Mucosa of gallbladder (tissue), 1 donor: ENCODE data around the gene MAGEH1. TPM values are rescaled to one million over a fixed set of nuclear protein-coding genes. Genes with fewer than 3 reads are reported as not detected.
"Not testable (repeated sequence)": the region's sequence is repeated elsewhere in the genome, so short reads cannot be mapped to it uniquely, and the experiment has no call there.

Experiments
- DNase-seq: peaks from one replicate; pipeline ENCODE4 v3.0.0-alpha.2; 2020; ENCODE audit warnings: low spot score
- total RNA-seq: library from RNA; stranded (reverse); gene quantifications from one replicate; pipeline ENCODE4 v1.2.1, GENCODE V29; 2021
- donor health status: DM: no; HTN: no; CAD: no.

MAGEH1 gene, protein sequence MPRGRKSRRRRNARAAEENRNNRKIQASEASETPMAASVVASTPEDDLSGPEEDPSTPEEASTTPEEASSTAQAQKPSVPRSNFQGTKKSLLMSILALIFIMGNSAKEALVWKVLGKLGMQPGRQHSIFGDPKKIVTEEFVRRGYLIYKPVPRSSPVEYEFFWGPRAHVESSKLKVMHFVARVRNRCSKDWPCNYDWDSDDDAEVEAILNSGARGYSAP
- 24.6 TPM for total RNA-seq

DNA sequence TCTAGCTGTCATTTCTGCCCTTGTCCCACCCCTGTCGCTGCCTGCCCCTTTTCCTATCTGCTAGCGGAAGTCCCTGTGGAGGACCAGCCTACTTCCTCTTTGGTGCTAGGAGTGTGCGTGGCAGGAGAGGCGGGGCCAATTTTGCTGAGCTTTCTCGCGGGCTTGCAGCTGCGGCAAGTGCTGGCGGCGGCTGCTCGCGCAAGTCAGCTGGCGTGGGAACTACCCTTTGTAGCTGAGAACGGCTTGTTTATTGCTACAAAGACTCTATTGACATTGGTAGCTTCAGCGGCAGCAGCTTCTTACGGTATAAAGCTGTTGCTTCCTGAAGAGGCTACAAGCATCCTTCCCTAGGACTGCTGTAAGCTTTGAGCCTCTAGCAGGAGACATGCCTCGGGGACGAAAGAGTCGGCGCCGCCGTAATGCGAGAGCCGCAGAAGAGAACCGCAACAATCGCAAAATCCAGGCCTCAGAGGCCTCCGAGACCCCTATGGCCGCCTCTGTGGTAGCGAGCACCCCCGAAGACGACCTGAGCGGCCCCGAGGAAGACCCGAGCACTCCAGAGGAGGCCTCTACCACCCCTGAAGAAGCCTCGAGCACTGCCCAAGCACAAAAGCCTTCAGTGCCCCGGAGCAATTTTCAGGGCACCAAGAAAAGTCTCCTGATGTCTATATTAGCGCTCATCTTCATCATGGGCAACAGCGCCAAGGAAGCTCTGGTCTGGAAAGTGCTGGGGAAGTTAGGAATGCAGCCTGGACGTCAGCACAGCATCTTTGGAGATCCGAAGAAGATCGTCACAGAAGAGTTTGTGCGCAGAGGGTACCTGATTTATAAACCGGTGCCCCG, at the start of gene MAGEH1:
Gene MAGEH1, plus strand, starts transcription at position 138 of the 843 bp plus-strand sequence. Its CDS starts 248 bp downstream, at position 386.
- peak; percentile 82 for DNase-seq

DNA sequence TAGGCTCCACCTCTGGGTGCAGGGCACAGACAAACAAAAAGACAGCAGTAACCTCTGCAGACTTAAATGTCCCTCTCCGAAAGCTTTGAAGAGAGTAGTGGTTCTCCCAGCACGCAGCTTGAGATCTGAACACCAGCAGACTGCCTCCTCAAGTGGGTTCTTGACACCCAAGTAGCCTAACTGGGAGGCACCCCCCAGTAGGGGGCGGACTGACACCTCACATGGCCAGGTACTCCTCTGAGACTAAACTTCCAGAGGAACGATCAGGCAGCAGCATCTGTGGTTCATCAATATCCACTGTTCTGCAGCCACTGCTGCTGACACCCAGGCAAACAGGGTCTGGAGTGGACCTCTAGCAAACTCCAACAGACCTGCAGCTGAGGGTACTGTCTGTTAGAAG, 24.8 kb upstream of the MAGEH1 start:
- DNase-seq: not testable (repeated sequence)

DNA sequence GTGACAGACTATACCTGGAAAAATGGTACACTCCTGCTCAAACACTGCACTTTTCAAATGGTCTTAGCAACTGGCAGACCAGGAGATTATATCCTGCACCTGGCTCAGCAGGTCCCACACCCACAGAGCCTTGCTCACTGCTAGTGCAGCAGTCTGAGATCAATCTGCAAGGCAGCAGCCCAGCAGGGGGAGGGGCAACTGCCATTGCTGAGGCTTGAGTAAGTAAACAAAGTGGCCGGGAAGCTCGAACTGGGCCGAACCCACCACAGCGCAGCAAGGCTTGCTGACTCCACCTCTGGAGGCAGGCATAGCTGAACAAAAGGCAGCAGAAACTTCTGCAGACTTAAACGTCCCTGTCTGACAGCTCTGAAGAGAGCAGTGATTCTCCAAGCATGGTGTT, 8.5 kb upstream of the MAGEH1 start:
- DNase-seq: not testable (repeated sequence)

DNA sequence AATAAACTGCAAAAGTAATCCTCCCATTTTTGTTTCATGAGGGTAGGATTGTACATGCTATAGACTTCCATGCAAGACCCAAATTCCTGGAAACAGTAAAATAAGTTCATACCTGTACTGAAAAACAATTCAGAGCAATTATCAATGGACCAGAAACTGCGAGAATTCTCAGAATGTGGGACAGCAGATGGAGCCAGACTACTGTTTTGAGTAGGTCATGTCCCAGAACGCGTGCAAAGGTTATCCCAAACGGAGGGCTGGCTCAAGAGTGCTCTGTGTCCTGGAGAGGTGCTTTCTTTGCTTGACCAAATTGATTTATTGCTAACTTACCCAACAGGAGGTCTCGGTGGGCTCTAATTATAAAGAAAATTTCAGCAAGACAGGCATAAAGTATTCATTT, 1.7 kb upstream of the MAGEH1 start:
- no peak for DNase-seq

DNA sequence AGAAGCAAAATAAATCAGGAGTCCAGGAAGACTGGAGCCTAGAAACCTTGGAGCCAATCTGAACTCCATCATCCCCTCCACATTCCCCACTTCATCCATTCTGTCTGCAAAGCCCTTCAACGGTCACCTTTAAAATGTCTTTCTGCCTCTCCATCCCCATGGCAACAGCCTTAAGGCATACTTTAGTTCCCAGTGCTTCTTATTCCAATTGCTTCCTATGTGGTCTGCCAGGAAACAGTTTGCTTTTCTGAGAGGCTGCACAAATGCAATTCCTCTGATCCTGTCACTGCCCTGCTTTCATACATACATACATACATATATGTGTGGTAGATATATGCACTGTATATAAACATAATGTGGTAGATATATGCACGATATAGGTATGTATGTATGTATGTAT, 786 bp upstream of the MAGEH1 start:
- no peak for DNase-seq

DNA sequence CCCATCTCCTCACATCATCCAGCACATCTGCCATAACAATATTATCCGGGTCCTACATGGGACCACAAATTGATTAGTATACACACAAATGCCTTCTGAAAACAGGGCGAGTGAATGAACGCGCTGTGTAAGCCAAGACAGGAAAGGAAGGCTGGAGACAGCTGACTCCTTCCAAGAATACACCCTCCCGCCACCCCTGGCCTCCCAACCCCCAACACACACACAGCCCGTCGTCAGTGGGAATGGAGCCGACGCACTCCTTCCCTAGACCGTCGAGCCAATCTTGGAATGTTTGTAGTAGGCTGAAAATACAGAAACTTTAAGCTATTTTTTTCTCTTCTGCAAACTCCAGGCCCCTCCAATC, 319 bp upstream of the MAGEH1 start:
- no peak for DNase-seq

DNA sequence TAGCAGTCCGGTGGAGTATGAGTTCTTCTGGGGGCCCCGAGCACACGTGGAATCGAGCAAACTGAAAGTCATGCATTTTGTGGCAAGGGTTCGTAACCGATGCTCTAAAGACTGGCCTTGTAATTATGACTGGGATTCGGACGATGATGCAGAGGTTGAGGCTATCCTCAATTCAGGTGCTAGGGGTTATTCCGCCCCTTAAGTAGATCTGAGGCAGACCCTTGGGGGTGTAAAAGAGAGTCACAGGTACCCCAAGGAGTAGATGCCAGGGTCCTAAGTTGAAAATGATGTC, 852 bp downstream of the MAGEH1 start:
- DNase-seq: no peak

DNA sequence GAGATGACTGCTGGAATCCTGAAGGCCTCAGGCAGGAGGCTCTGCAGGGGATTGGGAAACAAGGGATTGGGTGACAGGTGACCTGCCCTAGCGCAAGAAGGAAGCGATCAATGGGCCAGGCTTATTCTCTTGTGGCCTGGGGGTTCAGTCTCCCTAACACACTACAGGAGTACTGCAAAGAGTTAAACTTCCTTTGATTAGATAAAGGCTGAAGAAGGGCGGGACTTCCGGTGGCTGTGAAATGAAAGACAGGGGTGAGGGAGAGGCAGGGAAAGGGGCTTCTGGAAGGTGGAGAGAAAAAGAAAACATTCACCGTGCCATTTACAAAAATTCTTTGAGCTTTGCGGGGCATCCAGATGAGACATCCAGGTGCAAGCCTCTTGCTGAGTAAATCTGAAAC, 3.8 kb downstream of the MAGEH1 start:
- not testable (repeated sequence) for DNase-seq

DNA sequence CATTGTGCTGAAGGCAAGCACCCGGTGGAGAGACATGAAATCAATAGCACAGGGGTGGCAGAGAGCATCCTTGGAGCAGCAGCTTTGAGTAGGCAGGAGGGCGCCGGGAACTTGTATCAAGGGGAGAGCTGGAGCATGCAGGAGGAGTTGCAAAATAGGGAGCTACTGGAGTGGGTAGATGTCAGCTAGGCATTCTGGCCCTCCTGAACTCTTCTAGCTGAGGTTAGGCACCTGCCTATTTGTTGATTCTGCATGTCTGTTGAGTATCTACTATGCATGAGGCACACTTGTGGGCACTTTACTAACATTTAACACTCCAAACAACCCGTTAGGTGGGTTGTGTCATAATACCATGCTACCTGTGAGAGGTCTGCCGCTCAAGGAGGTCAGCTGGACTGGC, 7.5 kb downstream of the MAGEH1 start:
- DNase-seq: not testable (repeated sequence)

DNA sequence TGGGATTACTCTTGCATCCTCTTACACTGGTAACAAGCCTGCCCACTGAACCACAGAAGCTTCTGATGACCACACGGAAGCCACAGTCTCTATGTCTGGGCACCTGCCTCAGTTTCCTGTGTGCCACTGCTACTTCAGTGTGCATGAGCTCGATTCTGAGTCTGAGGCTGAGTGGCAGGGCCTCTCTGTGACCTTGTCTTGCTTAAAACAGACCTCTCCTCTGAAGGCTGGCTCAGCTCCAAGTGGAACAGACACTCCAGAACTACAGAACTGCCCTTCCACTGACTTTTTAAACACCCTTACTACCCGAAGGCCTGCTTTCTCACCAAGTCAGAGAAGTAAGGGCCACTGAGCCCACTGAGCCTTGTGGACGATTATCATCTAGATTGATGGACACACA, 8.0 kb downstream of the MAGEH1 start:
- DNase-seq: not testable (repeated sequence)

DNA sequence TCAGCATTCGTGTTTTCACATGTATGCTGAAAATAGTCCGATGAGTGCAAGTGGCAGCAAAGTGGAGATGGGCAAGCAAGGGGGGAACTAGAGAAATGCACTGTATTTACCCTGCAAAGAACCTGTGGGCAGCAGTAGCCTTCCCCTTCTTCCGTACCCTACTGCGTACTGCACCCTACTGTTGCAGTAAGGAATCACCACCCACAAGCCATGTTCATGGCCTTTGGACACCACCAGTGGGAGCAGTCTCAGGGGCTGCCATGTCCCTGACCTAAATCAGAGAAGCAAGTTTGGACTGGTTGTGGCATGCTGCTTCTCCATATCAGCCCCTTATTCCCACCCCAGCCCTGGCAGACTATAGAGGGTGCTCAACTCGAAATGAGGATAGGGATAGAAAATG, 12.1 kb downstream of the MAGEH1 start:
- DNase-seq: not testable (repeated sequence)

DNA sequence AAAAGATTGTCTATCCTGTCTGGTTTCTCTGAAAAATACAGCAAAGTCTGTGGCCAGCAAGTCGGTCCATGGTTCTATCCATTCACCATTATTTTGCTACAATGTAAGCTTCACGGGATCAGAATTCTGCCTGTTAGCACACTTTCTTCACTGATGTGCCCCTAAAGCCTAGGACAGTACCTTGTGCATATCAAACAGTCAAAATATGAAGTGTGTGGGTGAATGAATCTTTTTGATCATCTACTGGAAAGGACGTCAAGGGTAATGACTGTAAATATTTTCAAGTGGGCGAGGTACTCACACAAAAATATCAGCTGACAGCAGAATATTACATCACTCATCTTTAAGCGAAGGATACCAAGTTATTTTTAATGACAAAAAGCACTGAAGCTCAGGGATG, 13.2 kb downstream of the MAGEH1 start:
- DNase-seq: not testable (repeated sequence)

DNA sequence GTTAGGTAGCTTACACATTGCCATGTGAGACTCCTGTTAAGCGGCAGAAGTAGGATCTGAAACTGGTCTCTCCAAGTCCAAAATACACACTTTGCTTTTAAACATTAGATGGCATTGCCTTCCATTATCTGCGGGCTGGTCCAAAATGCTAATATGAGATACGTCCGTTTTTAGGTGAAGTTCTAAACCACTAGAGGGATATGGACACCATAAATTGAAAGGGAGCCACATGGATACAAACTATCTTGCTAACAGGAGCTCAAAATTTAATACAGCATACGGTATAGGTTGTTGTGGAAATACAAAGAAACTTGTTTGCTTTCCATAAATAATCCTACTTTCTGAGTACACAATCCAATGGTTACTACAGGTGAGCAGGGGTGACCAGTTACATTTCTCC, 13.9 kb downstream of the MAGEH1 start:
- DNase-seq: not testable (repeated sequence)

DNA sequence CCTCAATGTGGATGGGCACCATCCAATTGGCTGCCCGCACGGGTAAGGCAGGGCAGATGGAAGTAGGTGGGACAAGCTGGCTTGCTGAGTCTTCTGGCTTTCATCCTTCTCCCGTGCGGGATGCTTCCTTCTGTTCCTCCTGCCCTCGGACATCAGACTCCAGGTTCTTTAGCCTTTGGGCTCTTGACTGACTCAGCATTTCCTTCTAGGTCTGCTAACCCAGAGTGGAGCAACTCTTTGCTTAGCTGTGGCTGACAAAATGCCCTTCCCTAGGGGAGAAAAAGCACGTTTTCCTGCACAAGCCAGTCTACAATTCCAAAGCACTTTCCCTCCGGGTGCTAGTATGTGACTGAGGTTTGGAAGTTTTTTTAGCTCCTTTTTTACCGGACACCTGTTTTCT, 28.0 kb downstream of the MAGEH1 start:
- not testable (repeated sequence) for DNase-seq

DNA sequence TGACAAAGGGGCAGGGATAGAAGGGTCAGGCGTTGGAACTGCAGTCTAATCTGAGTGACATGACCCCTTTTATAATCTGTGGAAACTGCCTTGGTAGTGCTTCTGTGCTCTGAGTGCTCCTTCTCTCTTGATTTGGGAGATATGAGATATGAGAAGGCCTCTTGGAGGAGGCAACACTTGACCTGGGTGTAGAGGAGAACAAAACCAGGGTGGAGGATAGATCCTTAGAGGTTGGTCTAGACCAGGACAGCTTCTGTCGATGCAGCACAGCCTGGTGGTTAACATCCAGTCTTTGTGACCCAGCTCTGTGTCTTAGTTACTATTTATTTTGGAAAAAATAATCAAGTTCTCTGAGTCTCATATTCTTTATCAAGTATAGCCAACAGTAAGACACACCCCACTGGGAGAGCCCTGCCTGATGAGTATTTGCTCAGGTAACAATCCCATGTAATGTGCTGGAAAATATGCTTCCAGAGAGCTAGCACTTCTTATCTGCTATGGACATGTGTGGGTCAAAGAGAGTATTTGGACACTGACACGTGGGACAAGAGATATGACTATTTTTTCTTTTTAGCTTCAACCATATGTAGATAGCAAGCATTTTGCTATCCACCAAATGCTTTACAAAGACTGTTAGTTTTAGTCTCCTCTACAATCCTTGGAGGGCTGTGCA, 28.6 kb downstream of the MAGEH1 start:
- no peak for DNase-seq

DNA sequence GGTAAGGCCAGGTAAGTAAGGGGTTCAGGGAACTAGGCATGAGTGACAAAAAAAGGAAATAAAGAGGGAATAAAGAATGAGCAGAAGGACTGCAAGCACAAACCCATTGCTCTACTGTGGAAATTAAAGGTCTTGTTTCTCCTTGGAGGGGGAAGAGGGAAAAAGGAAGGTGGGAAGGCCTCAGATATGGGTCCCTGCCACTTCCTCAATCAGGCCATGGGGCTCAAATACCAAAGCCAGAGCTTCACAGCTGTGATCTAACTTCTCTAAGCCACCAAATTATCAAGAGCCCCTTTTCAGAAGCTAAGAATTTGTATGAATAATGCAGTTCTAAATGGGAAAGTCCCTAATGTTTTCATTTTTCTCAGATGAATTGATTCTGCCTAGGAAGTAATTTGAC, 33.0 kb downstream of the MAGEH1 start:
- DNase-seq: no peak

DNA sequence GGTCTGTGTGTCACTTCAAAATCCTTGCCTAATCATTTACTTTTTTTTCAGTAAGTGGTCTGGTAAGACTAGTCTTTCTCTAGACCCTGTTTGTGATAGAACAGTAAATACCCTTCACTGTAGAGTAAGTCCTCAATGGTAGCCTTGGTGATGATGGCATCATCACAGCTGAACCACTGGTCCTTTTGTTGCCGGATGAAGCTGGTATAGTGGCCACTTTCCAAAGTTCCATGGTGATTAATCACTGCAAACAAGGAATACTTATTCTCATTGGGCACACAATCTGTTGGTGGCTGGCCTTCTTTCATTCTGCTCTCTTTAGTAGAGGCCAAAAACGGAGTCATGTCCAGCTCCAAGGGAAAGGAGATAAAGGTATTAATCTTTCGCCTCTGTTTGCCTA, 34.8 kb downstream of the MAGEH1 start:
- no peak for DNase-seq

DNA sequence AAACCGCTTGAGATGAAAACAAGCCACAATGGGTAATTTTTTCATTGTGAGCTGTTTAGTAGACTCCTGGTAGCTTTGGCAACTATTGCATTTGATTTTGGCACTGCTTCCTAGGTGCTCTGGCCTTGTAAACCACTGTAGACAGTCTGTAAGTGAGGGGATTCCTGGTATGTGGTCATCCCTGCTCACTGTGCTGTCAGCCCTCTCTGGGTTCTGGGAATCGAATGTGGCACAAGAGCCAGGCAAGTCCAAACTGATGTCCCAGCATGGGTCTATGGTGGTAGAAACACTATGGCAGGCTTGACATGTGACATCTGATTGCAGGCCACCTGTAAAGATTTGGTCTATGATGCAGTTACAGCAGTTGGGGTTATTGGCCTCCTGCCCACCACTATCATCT, 35.2 kb downstream of the MAGEH1 start:
- no peak for DNase-seq

DNA sequence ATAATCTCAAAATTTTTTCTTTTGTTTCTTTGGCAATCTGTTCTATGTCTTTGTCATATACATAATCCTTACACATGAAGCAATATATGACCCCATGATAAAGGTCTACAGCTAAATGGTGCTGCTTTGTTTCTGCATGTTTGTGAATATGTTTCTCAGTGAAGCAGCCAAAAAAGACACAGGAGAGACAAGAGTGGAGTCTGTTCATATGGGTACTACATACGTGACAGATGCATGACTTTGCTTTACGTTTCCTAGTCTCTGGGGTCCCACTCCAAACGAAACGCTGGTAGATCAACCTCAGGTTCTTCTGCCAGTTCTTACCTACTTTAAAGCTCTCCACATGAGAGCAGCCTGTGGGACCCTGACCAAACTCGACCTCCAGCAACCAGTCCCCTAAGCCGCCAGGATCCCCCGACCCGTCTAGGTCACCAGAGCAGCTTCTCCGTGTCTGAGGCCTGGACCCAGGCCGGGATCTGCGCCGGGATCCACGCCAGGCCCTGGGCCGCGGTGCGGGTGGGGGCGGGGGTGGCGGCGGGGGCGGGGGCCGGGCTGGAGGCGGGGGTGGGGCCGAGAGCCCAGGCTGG, 36.2 kb downstream of the MAGEH1 start:
- DNase-seq: no peak

DNA sequence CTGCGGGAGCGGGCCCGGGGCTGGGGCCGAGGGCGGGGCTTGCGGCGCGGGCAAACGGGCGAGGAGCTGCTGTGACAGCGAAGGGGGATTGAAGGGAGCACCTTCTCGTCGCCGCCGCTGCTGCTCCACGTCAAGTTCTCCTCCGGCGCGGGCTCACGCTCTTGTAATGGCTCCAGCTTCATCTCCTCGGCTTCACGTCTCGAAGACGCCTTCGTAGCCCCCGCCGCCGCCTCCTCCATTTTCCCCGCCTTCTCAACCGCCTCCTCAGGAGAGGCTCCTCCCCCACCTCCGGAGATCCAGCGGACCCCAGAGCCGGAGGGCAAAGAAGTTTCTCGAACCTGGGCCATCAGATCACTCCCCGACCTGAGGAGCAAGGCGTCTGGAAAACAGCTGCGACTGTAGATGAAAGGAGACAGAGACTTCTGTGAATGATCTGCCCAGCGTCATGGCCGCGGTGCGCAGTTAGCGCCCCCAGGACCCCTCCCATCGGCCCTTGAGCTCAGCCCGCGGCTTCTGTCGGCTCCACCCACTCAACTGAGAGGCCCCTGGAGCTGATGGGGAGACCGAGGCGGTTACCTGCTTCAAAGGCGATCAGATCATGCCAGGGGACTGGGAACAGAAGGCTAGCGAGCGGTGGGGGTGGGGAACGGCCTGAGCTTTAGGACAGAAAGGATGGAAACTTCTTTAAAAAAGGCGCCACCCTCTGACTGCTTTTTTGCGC, 36.8 kb downstream of the MAGEH1 start:
- DNase-seq: peak; percentile 61

DNA sequence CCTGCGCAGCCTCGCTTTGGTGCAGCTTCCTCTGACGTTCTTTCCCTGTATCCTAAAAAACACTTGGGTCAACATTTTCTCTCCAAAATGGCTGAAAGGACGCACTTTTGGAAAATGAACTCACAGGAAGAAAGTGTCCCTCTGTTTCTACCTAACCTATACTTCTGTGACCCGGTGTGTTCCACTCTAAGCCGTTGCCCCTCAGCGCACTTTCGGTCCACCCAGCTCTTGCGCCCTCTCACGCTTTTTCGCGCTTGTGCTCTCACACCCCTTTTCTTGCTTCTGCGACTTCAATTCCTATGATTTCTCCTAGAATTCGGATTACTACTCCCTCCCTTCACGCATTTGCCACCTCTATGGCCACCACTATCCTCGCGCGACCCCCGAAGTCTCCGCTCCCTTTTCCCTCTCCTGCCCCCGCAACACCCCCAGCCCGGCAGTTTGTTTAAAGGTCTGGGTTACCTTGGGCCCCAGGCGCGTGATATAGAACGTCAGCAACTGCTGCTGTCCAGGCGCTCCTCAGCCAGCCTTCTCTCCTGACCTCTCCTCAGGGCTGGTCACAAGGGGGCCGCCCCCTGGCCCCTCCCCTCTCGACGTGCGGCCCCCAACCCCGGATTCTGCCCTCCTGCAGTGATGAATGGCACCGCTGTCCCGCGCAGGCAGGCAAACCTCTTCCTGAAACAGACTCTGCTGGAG, 37.5 kb downstream of the MAGEH1 start, which contains the start of gene USP51:
Gene USP51, minus strand, starts transcription at position 535 of the 696 bp plus-strand sequence. CDS start 909 bp downstream, outside the sequence.
- DNase-seq: peak; percentile 29
